ENCODE measurements around the gene MCRIP1. TPM values are rescaled to one million over a fixed set of nuclear protein-coding genes. Genes with fewer than 3 reads are reported as not detected.

MCRIP1 gene
- total and polyA plus RNA-seq, 9 of the 15 experiments (the other 6 are each of a cell fraction or from before 2014, with no cell fraction given) = 0.39 to 35.8 (median 9.7) TPM

DNA sequence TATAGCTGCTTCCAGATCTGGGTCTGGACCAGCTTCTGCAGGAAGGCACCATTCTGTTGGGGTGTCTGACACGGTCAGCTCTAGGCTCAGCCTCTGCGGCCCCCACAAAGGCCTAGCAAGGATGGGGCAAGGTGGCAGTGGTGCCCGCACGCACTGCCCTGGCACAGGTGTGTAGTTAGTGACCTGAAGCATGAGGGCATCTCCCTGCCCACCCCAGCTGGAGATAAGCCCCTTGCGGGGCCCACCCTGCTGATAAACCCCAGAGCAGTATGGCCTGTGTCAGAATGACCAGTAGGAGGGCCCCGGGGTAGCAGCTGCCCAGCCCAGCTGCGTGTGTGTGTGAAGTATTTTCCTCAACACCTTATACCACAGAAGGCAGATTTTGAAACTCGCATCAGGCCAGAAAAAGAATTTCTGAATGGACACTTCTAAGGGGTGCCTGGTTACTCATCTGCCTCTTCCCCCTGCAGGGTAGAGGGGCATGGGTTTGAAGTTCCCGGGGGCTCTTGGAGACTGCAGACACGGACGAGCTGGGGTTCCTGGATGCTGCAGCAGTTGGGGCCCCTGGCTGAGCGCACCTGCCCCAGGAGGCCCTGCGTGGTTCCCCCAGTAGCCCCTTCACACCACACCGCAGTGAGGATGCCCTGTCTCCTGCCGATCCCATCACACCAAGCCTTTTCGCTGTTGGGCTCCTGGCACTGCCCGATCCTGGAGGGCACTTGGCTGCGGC, 33.5 kb upstream of the MCRIP1 start (continued):
- TF ChIP-seq, protein P1, sequence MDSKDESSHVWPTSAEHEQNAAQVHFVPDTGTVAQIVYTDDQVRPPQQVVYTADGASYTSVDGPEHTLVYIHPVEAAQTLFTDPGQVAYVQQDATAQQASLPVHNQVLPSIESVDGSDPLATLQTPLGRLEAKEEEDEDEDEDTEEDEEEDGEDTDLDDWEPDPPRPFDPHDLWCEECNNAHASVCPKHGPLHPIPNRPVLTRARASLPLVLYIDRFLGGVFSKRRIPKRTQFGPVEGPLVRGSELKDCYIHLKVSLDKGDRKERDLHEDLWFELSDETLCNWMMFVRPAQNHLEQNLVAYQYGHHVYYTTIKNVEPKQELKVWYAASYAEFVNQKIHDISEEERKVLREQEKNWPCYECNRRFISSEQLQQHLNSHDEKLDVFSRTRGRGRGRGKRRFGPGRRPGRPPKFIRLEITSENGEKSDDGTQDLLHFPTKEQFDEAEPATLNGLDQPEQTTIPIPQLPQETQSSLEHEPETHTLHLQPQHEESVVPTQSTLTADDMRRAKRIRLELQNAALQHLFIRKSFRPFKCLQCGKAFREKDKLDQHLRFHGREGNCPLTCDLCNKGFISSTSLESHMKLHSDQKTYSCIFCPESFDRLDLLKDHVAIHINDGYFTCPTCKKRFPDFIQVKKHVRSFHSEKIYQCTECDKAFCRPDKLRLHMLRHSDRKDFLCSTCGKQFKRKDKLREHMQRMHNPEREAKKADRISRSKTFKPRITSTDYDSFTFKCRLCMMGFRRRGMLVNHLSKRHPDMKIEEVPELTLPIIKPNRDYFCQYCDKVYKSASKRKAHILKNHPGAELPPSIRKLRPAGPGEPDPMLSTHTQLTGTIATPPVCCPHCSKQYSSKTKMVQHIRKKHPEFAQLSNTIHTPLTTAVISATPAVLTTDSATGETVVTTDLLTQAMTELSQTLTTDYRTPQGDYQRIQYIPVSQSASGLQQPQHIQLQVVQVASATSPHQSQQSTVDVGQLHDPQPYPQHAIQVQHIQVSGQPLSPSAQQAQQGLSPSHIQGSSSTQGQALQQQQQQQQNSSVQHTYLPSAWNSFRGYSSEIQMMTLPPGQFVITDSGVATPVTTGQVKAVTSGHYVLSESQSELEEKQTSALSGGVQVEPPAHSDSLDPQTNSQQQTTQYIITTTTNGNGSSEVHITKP (IDR thresholded peaks at IDR 0.05; ENCODE audit: partially characterized antibody) = peak; percentile 54

DNA sequence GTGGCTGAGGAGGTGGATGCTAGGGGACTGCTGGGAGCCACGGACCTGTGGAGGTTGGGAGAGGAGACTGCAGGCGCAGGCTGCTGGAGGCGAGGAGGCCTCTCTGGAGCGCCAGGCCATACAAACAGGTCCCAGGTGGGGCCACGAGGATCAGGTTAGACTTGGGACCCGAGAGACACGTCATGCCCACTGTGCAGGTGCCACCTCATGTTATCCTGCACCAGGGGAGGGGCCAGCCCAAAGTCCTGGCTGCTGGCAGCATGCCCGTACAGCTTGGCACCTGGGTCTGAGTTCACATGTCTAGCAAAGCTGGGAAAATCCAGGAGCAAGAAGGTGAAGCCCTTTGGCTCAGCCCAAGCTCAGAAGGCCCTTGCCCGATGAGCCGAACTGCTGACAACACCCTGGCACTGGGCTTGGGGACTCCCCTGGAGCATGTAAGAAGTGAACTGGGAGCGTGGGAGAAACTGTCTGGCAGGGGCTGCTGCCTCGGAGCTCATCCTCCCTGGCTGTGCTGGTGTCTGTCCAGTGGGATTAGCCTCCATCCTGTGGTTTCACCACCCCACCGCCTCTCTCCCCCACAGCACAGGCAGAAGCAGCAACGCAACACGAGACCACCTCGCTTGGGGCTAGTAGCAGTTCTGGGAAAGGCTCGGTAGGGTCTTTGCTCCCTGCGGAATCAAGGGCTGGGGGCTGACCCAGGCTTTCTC, 32.8 kb upstream of the MCRIP1 start:
- intact Hi-C loops (cut with micrococcal nuclease) (no loop called here), in situ Hi-C loops (cut with MboI) (no loop called here)
- Histone ChIP-seq H3K9ac (ENCODE audit: insufficient read depth in 1 of 2, low read depth in 2 of 2, low read length in 2 of 2) (peak overlapping the region in 1 of 2 experiments; percentile 80; a peak in 2 of 4 replicates), H3K9me1 (ENCODE audit: control insufficient read depth, insufficient read depth, low read length) (no peaks in the 10 kb centered on the region), H3K27me3 (ENCODE audit: control insufficient read depth in 2 of 2, insufficient read depth in 2 of 2, low read length in 2 of 2) (no peaks in the 10 kb centered on the region), H2AFZ (ENCODE audit: low read depth, low read length) (no peak overlapping the region), H3K27ac (ENCODE audit: extremely low read depth, low read depth, low read length) (no peak overlapping the region), H4K20me1 (replicated peaks; ENCODE audit: control insufficient read depth, insufficient read depth, low read length) (peaks cover 41% of the 10 kb centered on the region), H3K4me1 (replicated peaks in 1 of 2; ENCODE audit: control insufficient read depth in 2 of 2, insufficient read depth in 2 of 2, low read length in 2 of 2) (peaks cover 35 to 83% of the 10 kb centered on the region in 2 experiments), H3K4me3 (no peak overlapping the region), H3K4me2 (ENCODE audit: insufficient read depth, low read length) (no peak overlapping the region), H3K79me2 (ENCODE audit: control insufficient read depth, insufficient read depth, low read length) (peaks cover 71% of the 10 kb centered on the region), H3K36me3 (ENCODE audit: control insufficient read depth, insufficient read depth, low read length) (peaks cover 70% of the 10 kb centered on the region), H3K9me3 (replicated peaks; ENCODE audit: control insufficient read depth, insufficient read depth, low read depth, low read length) (no peaks in the 10 kb centered on the region)
- CTCF ChIA-PET (ENCODE audit: low intra/inter-chr PET ratio) = no interaction called here
- POLR2A ChIA-PET = interaction anchor here (0.6 to 1.9 kb wide), 9 partner anchors 14 to 736 kb away, joined by 3 to 5 read pairs (median 3); partner anchors contain the start of genes ARL16, HGS, NPB and SIRT7
- FAIRE-seq = no peak
- ATAC-seq = no peak
- BruUV-seq (replicated peaks) = no TSS peak
- 81% methylated on average over 18 of the region's 18 CpGs for WGBS (ENCODE audit: insufficient coverage, low coverage, missing lambda C conversion rate)
- no peak for DNase-seq (ENCODE audit: extremely low read depth in 1 of 4, low spot score in 3 of 4)
- TF ChIP-seq TAF15 (IDR thresholded peaks at IDR 0.05; ENCODE audit: low read depth, low read length) (peak; percentile 20; the same call in 1 of the 2 replicates), SUPT5H (IDR thresholded peaks at IDR 0.05) (peak; percentile 10), ETV6 (IDR thresholded peaks at IDR 0.05; ENCODE audit: borderline replicate concordance in 1 of 2, low read depth in 2 of 2, low read length in 1 of 2) (no peak), ETV6 (CRISPR knock-in tag; IDR thresholded peaks at IDR 0.05; ENCODE audit: borderline replicate concordance) (no peak), POLR2G (IDR thresholded peaks at IDR 0.05; ENCODE audit: low read depth, low read length) (peak; percentile 63), TEAD1 (CRISPR knock-in tag; IDR thresholded peaks at IDR 0.05) (no peak), CHD2 (IDR thresholded peaks at IDR 0.05; ENCODE audit: low read depth, low read length) (peak; percentile 40)
- TF ChIP-seq, protein P2, sequence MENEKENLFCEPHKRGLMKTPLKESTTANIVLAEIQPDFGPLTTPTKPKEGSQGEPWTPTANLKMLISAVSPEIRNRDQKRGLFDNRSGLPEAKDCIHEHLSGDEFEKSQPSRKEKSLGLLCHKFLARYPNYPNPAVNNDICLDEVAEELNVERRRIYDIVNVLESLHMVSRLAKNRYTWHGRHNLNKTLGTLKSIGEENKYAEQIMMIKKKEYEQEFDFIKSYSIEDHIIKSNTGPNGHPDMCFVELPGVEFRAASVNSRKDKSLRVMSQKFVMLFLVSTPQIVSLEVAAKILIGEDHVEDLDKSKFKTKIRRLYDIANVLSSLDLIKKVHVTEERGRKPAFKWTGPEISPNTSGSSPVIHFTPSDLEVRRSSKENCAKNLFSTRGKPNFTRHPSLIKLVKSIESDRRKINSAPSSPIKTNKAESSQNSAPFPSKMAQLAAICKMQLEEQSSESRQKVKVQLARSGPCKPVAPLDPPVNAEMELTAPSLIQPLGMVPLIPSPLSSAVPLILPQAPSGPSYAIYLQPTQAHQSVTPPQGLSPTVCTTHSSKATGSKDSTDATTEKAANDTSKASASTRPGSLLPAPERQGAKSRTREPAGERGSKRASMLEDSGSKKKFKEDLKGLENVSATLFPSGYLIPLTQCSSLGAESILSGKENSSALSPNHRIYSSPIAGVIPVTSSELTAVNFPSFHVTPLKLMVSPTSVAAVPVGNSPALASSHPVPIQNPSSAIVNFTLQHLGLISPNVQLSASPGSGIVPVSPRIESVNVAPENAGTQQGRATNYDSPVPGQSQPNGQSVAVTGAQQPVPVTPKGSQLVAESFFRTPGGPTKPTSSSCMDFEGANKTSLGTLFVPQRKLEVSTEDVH (IDR thresholded peaks at IDR 0.05; ENCODE audit: low read depth, partially characterized antibody) = peak; percentile 33

Data from K562 (cell line).